Ascending aorta (tissue), 2 donors: ENCODE measurements around the gene TRIP13. TPM values are rescaled to one million over a fixed set of nuclear protein-coding genes. Genes with fewer than 3 reads are reported as not detected.

Experiments
- DNase-seq, 2 donors: peaks; one replicate each; pipeline ENCODE4 v3.0.0-alpha.2; 2019; ENCODE audit warnings: low spot score in 2 of 2
- H3K27ac ChIP-seq, 2 donors: fragments of 200-600 bp; sonication (generic); one replicate each; pipeline ENCODE4 v1.5.1; 2016 to 2017; ENCODE audit warnings: mild to moderate bottlenecking in 1 of 2
- H3K27me3 ChIP-seq: fragments of 200-600 bp; sonication (generic); one replicate; pipeline ENCODE4 v1.5.1; 2017
- H3K36me3 ChIP-seq, 2 donors: fragments of 200-600 bp; sonication (generic); one replicate each; pipeline ENCODE4 v1.5.1; 2016
- H3K4me1 ChIP-seq, 2 donors: fragments of 200-600 bp; sonication (generic); one replicate each; pipeline ENCODE4 v1.5.1; 2016 to 2017; ENCODE audit warnings: mild to moderate bottlenecking in 1 of 2
- H3K4me3 ChIP-seq, 2 donors: fragments of 200-600 bp; sonication (generic); one replicate each; pipeline ENCODE4 v1.5.1; 2016 to 2017; ENCODE audit warnings: mild to moderate bottlenecking in 1 of 2
- H3K9me3 ChIP-seq, 2 donors: fragments of 200-600 bp; sonication (generic); one replicate each; pipeline ENCODE4 v1.5.1; 2016
- CTCF ChIP-seq, 3 experiments: fragments of 200-600 bp in 2 of 3; fragments of 450-650 bp in 1 of 3; sonication (generic) in 2 of 3; IDR thresholded peaks; one replicate each; pipeline ENCODE4 v1.5.1; 2016 to 2019; ENCODE audit warnings: antibody characterized with exemption in 3 of 3, mild to moderate bottlenecking in 1 of 3, moderate library complexity in 1 of 3
- intact Hi-C: fragments of 100-400 bp; cut with DNase I; formaldehyde crosslinking; loops from one replicate; pipeline ENCODE4 v1.15.1; 2023
- total RNA-seq: library from RNA; depleted of rRNA; stranded (reverse); fragments of >200 nt; gene quantifications from one replicate; pipeline ENCODE4 v1.1.0, GENCODE V29; 2016

The TRIP13 gene
- total RNA-seq, 1 donor from 2014 or later, result not detected

GRCh38 chr5:920321-920720 is 27.6 kb downstream of the TRIP13 start:
- Histone ChIP-seq H3K27ac (no peak overlapping the region), H3K27me3 (peaks cover 5% of the 10 kb centered on the region), H3K36me3 (no peaks in the 10 kb centered on the region), H3K9me3 (no peaks in the 10 kb centered on the region), H3K4me3 (no peak overlapping the region), H3K4me1 (no peaks in the 10 kb centered on the region)
- intact Hi-C loops, result loop anchor here (10.0 kb wide), 1 partner anchor 724 kb away; no protein-coding TSS in a partner anchor
- no peak for DNase-seq
- no peak for TF ChIP-seq CTCF (IDR thresholded peaks at IDR 0.05)

GRCh38 chr5:921456-922435 is 29.1 kb downstream of the TRIP13 start:
- DNase-seq, result no peak
- Histone ChIP-seq H3K27me3 (peaks cover 8% of the 10 kb centered on the region), H3K9me3 (no peaks in the 10 kb centered on the region), H3K4me1 (peaks cover 0 to 4% of the 10 kb centered on the region in 2 donors), H3K4me3 (no peak overlapping the region), H3K27ac (no peak overlapping the region), H3K36me3 (no peaks in the 10 kb centered on the region)
- intact Hi-C loops, result loop anchor here (10.0 kb wide), 1 partner anchor 723 kb away; no protein-coding TSS in a partner anchor
- no peak for TF ChIP-seq CTCF (IDR thresholded peaks at IDR 0.05)

GRCh38 chr5:922436-923280 is 30.0 kb downstream of the TRIP13 start:
- no peaks in the 10 kb centered on the region for H3K36me3 ChIP-seq
- intact Hi-C loops, result loop anchor here (10.0 kb wide), 1 partner anchor 722 kb away; no protein-coding TSS in a partner anchor
- no peak for DNase-seq
- TF ChIP-seq CTCF (IDR thresholded peaks at IDR 0.05), result no peak
- no peak overlapping the region for H3K4me3 ChIP-seq
- H3K27me3 ChIP-seq, result peaks cover 10% of the 10 kb centered on the region
- H3K4me1 ChIP-seq, result peaks cover 0 to 4% of the 10 kb centered on the region in 2 donors
- H3K9me3 ChIP-seq, result no peaks in the 10 kb centered on the region
- H3K27ac ChIP-seq, result no peak overlapping the region

DNA sequence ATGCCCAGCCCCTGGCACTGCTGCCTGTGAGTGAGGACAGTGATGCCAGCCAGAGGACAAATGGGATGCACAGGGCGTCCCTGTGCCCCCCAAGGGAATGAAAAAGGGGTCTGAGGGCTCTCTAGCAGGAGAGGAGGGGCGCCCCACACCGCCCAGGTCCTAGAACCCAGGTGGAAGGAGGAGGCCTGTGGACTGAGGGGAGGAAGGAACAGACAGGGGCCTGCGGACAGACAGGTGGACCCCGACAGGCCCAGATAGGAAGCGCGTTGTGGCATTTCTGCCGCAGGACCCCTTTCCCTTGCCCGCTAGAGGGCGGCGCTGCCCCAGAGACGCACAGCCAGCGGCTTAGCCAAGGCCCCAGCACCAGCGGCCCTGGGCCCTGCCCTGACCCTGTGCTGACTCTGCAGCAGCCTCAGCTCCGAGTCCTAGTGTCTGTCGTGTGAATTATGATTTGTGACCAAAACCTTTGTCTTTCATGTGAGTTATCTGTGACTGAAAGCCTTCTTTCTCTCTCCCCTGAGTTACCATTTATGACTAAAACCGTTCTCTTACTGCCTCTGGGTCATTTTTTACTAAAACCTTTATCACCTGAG is 30.7 kb downstream of the TRIP13 start:
- DNase-seq, result peak in 1 of 2 donors; percentile 72
- H3K4me1 ChIP-seq, result peaks cover 0 to 4% of the 10 kb centered on the region in 2 donors
- TF ChIP-seq CTCF (IDR thresholded peaks at IDR 0.05), result peak; percentile 28 to 65 (median 51)
- no peak overlapping the region for H3K27ac ChIP-seq
- intact Hi-C loops, result loop anchor here (10.0 kb wide), 1 partner anchor 721 kb away; no protein-coding TSS in a partner anchor
- H3K27me3 ChIP-seq, result peaks cover 10% of the 10 kb centered on the region
- H3K4me3 ChIP-seq, result no peak overlapping the region
- H3K9me3 ChIP-seq, result no peaks in the 10 kb centered on the region
- H3K36me3 ChIP-seq, result no peaks in the 10 kb centered on the region
